Hepatocyte (in vitro differentiated cells): ENCODE results near the gene TBCD.

Experiments used
- EZH2 ChIP-seq: fragments of 200-600 bp; sonication (generic); IDR thresholded peaks from 2 replicates; pipeline ENCODE4 v1.6.1; 2016; ENCODE audit warnings: antibody characterized with exemption, mild to moderate bottlenecking, borderline replicate concordance
- TF ChIP-seq, protein P1 (sequence below): fragments of 200-600 bp; sonication (generic); IDR thresholded peaks from 2 replicates; pipeline ENCODE4 v1.5.1; 2016; ENCODE audit warnings: antibody characterized with exemption, mild to moderate bottlenecking; ENCODE audit not compliant: poor library complexity

DNA sequence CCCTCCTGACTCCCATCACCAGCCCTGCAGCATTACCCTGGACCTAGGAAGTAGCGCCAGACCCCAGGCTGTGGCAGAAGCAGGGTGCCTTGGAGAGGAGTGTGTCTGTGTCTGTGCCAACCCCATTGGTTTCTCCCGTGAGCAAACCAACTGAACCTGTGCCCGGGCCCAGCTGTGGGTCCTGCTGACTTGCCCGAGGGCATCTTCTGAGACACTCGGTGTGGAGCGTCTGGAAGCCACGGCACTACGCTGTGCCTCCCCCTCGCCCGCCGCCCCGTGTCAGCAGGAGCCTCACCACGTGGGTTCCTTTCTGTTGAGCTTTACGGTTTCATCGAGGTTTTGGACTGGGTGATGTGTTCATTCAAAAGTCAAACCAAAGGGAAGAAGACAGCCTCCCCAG is 60.2 kb downstream of the TBCD start:
- TF ChIP-seq EZH2: no peak
- TF ChIP-seq, protein P1, sequence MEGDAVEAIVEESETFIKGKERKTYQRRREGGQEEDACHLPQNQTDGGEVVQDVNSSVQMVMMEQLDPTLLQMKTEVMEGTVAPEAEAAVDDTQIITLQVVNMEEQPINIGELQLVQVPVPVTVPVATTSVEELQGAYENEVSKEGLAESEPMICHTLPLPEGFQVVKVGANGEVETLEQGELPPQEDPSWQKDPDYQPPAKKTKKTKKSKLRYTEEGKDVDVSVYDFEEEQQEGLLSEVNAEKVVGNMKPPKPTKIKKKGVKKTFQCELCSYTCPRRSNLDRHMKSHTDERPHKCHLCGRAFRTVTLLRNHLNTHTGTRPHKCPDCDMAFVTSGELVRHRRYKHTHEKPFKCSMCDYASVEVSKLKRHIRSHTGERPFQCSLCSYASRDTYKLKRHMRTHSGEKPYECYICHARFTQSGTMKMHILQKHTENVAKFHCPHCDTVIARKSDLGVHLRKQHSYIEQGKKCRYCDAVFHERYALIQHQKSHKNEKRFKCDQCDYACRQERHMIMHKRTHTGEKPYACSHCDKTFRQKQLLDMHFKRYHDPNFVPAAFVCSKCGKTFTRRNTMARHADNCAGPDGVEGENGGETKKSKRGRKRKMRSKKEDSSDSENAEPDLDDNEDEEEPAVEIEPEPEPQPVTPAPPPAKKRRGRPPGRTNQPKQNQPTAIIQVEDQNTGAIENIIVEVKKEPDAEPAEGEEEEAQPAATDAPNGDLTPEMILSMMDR: no peak
